Fibroblast of the conjunctiva (primary cell): ENCODE results near the gene PQBP1.
A peak's percentile ranks its signal among the peaks of the same experiment; 100 is the strongest.

Experiments used
- DNase-seq: peaks from one replicate; pipeline ENCODE4 v3.0.0-alpha.2; 2010; ENCODE audit warnings: low read depth

PQBP1 gene

DNA sequence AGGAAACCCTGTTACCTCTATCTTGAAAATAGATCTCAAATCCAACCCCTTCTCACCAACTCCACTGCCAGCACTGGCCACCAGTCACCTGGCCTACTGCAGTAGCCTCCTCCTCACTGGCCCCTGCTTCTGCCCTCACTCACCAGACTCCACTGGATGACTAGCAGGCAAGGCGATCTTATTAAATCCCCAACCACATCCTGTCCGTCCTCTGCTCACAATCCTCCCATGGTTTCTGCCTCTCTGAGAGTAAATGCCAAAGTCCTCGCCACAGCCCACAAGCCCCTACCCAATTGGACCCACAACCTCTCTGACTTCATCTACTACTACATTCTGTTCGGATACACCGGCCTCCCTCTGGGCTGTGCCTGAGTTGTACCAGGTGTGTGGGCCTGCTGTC lies 26.5 kb downstream of the PQBP1 start:
- no peak for DNase-seq

DNA sequence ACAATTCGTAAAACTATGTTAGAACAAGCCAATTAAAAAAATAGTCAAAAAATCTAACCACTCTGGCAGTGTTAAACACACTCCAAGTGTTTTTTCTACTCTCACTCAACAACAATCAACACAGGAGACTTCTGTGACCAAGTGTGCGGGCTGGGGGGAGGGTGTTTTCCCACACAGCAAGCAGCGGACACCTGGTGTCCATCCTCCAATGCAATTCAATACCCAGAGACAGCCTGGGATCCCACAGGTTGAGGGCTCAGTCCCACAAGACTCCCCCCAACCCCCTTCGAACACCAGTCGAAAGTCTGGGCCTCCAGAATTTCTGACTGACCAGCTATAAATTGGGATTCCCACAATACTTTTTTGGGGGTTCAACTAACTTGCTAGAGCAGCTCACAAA lies 29.4 kb downstream of the PQBP1 start:
- DNase-seq, result no peak

DNA sequence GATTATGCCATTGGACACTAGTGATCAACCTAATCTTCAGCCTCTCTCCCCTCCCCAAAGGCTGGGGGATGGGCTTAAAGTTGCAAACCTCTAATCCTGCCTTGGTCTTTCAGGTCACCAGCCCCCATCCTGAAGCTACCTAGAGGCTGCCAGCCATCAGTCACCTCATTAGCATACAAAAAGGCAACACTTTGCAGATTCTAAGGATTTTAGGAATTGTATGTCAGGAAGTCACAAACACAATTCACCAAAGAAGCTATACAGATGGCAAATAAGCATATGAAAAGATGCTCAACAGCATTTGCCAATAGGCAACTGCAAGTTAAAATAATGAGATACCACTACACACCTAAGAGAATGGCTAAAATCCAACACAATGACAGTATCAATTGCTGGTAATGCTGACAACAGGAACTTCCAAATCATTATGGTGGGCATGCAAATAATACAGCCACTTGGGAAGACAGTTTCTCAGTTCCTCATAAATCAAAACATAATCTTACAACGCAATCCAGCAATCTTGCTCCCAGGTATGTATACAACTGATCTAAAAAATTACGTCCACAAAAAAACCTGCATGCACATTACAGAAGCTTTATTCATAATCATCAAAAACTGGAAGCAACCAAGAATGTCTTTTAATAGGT lies 30.1 kb downstream of the PQBP1 start:
- no peak for DNase-seq

DNA sequence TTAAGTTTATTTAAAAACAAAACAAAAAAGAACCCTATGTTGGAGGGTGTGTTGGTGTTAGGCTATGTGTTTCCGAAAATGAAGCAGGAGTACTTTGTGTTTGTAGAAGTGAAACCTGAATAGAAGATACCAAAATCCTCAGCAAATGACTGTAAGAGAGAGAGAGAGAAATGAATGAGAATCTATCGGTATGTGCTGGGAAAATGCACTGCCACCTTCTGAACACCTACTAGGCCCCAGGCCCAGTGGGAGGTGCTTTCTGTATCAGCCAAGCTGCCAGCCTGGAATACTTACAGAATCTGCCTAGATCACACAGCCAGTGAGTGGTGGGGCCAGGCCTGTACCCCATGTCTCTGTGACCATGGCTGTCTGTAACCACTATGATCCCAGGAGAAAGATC lies 36.0 kb downstream of the PQBP1 start:
- DNase-seq, result no peak

DNA sequence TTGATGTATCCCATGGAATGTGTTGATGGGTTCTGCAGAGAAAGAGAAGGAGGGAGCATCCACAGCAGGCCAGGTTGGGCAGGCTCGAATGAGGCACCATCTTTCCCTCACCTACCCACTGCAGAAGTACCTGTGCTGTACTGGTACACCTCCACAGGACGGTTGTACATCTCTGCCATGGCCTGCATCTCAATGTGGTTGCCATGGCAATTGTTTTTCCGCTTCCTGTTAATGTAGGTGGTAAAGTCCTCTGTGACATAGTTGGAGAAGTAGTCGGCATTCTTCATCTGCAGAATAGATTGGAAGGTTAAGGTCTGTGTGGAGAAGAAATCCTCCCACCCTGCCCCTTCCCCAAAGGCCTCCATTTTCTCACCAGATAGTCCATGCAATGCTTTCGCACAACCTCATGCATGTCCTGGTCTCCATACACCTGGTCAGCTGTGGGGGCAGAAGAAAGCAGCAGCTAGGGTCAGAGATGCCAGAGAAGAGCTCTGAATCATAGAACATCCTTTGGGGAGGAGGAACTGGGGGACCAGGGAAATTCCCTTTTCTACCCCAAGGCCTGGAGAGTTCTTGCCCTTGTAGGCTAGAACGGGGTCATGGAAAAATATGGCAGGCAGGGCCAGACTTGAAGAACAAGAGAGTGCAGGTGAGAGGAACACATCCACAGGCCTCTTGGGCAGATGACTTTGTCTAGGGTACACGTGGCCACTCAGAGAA lies 37.0 kb downstream of the PQBP1 start:
- no peak for DNase-seq

DNA sequence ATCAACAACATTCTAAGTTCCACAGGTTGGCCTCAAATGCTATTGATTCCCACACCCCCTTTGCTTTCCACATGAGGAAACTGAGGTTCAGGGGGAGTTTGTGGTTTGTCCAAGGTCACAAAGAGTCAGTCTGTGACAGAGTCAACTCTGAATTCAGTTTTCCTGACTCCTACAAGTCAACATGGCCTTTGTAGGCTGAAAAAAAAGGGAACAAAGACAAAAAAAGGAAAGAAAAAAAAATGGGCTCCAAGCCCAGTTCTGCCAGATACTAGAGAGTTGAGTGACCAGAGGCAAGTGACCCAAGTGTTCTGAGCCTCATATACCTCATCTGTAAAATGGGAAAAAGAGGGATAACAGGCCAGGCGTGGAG lies 37.6 kb downstream of the PQBP1 start:
- no peak for DNase-seq

DNA sequence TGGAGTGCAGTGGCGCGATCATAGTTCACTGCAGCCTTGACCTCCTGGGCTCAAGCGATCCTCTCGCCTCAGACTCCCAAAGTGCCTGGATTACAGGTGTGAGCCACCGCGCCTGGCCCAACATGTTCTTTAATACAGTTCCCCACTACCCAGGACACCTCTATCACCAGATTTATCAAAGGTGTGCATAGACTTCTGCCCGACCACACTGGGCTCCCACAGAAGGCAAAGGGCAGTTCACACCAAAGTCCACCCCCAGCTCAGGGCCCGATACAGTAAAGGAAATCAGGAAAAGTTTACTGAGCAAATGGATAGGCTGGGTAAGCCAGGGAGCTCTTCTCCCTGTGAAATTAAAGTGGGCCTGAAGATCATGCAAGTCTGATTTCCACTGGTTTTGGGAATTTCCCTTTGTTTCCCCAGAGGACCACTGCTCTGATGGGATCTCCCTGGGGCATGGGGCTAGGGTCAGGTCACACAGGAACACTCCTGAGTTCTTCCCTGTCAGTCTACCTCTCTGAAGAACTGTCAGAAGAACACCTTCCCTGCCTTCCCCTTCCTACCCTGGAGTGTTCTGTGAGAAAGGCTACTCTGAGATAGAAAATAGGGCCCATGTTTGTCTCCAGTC lies 38.8 kb downstream of the PQBP1 start:
- no peak for DNase-seq

DNA sequence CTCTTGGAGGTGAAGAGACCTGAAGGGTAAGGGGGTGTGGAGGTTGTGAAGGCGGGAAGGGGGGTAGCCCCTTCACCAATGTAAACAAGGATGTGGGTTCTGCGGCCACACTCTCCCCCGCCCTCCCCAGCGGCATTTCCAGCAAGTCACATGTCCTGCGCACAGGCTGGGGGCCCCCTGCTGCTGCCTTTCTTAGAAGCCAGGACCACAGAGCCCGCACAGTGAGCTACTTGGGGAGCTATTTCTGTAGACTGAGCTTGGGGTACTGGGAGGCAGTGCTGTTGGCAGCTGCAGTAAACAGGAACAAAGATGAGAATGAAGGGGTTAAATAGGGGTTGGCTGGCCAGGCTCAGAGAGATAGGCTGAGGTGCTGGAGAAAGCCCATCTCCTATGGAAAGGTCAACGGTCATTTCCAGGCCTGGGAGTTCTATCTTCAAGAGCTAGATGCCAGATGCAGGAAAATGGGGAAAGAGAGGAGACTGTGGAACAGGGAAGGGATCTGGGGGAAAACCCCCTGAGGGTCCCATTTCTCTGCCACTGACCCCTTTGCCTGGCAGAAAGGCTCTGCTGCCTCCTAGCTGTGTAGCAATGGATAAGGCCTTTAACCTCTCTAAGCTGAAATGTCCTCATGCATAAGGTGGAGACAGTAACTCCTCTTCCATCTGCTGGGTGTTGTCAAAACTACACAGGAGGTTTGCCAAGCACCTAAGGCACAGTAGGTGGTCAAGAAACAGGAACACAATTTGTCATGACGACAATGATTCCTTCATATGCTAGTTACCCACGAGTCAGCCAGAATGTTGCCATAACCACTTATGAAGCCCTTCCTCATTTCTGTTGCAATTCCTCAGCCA lies 39.6 kb downstream of the PQBP1 start:
- DNase-seq, result no peak

DNA sequence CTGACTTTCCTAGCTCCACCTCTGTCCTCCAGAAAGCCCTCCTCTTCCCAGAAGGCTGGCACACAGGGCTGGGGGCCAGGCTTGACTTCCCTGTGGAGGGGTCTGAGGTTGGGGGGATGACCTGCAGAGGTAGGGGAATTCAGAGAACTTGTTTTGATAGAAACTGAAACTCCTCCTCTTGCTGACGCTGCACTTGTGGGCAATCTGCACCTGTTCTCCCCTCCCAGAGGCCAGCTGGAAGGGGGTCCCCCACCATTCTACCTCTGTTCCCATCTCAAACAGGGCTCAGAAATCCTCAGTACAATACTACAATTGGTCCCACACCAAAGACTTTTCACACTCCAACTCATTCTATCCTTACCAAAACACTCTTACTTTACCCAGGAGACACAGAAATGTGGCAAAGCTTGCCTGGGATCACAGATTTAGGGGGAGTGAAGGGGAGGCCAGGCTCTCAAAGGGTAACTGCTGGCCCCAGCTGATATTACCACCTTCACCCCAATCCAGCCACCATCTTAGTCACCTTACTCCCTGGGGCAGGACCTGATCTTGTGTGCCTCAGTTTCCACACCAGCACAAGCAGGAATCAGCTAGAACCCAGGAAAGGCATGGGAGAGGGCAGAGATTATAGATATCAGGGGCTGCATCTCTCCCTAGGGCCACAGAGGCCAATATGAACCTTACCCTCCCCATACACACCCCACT lies 41.1 kb downstream of the PQBP1 start:
- DNase-seq, result no peak

DNA sequence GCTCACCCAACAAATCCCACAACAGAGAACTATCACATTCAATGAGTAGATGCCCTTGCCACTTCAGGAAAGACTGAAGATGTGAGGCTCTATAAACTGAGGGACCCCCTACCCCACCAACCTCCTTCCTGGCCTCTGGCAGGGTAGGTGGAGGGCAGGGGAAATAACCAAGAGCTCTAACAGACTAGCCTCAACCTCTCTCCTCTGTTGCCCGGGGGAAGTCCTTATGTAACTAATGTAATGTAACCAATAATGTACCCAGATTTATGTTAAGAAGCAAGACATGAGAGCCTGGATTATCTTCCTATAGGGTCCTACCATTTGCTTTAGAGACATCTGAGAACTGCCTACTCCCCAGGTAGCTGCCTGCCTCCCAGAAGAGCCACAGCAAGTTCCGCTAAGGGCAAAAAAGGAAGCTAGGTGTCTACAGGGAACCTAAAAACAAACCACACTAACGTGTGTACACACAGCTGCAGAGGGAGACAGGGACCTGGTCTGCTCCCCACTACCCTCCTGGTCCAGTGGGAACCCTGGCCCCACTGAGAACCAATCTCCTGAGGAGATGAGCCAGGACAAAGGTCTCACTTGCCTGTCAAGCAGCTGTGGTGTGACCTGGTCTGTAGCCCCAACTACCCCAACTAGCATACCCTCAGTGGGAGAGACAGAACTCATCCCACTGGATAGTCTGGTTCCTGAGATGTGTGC lies 41.9 kb downstream of the PQBP1 start:
- no peak for DNase-seq

DNA sequence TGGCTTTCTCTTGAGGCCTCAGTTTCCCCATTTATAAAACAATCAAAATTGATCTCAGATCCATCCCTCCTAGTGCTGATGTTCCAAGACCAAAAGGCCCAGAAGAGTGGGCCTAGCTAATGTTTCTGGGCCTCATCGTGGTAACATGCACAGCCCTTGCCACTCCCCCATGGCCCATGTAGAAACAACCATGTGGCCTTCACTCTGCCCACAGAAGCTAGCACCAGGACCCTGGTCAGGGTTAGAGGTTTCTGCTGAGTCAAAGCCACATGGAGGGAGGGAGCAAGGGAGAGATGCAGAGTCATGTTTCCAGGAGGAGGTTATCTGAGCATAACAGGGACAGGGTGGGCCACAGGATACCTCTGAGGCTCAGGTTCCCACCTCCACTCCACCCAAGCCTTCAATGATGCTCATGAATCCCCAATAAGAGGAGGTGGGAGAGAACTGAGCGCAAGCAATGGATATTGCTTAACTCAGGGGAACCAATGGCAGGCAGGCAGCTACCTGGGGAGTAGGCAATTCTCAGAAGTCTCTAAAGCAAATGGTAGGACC lies 42.8 kb downstream of the PQBP1 start:
- no peak for DNase-seq

DNA sequence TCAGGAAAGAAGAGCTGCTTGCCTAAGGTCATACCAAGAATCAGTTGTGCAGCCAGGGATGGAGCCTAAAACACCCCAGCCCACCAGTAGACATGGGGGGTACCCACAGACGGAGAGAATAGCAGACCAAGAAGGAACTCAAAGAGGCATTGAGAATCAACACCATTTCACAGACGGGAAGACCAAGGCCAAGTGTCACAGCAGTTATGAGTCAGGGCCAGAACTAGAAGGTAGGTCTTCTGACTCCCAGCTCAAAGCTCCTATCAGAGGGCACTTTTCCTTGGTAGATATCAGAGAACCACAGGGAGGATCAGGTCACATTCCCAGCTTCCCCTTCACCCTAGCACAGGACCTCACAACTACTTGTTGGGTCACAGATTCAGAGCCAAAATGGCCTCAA lies 45.2 kb downstream of the PQBP1 start:
- no peak for DNase-seq

DNA sequence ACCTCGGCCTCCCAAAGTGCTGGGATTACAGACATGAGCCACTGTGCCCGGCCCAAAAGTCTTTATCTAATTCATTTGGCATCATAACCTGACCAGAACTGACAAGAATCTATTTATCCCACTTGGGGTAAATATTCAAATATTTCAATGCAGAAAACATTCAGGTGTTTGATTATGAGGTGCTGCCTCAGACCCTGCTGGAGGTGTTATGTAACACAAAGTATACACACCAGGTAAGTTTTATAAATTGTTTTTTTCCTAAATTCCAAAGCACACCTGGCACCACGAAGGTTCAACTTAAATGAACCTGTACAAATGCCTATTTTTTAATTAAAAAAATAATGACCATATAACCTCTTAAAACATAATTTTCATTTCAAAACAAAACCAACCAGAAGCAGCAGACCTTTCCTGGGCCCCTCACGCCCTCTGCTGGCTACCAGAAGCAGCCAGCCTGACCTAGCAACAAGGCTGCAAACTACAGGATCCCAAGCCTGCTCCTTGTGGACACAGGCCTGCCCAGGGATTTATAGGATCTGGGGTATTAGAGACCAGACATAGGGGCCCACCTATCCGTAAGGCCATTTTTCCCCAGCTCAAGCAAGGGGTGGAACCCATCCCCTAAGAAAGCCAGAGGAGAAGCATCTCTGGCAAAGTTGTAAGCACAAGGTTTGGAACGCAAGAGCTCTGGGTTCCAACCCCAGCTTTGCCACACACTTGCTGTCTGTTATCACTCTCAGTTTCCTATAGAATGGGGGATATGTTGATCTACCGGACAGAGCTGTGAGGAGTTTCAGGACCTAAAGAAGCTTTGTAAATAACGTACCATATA lies 48.0 kb downstream of the PQBP1 start:
- DNase-seq, result peak; percentile 29

DNA sequence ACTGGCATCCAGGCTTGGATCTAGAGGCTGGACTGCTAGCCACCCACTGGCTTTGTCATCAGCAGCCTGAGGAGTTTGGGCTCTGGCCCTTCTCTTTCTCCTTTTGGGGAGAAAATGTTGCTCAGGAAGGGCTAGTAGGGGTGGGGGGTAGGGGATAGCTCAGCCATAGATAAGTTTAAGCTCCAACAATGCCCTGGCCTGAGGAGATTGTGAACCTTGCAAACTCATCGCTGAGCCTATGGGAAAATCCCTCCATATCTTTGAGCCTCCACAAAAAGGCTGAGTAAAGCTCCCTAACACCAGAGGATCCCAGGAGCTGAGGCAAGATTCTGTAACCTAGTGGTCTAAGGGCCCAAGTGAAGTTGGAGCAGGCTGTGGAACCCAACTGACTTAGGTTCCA lies 50.9 kb downstream of the PQBP1 start:
- DNase-seq, result no peak
